CD14-positive monocyte (primary cell): ENCODE results near the gene METTL24. TPM values are rescaled to one million over a fixed set of nuclear protein-coding genes. Genes with fewer than 3 reads are reported as not detected.

Experiments used
- DNase-seq, 3 donors: peaks; one replicate each; pipeline ENCODE4 v3.0.0-alpha.2; 2011 to 2022
- H2AFZ ChIP-seq: 2 replicates; pipeline ENCODE4 v1.6.0; 2012; ENCODE audit warnings: mild to moderate bottlenecking, low read depth, low read length, inconsistent platforms; ENCODE audit not compliant: insufficient read depth, poor library complexity, severe bottlenecking
- H3K27ac ChIP-seq, 2 donors: 1 replicate in 1 of 2; 2 replicates in 1 of 2; pipeline ENCODE4 v1.5.1; 2012 to 2013; ENCODE audit warnings: low read length in 2 of 2, control low read depth in 1 of 2, inconsistent platforms in 1 of 2, low read depth in 1 of 2, mild to moderate bottlenecking in 1 of 2
- H3K27me3 ChIP-seq, 2 donors: one replicate each; pipeline versions ENCODE4 v1.6.0 to v1.6.1; 2011 to 2013; ENCODE audit warnings: low read length in 2 of 2; ENCODE audit not compliant: control insufficient read depth in 2 of 2, insufficient read depth in 2 of 2
- H3K36me3 ChIP-seq, 2 donors: replicated peaks in 1 of 2; 1 replicate in 1 of 2; 2 replicates in 1 of 2; pipeline versions ENCODE4 v1.5.1 to v1.6.1; 2012 to 2013; ENCODE audit warnings: low read length in 2 of 2, control low read depth in 1 of 2, inconsistent platforms in 1 of 2, mild to moderate bottlenecking in 1 of 2; ENCODE audit not compliant: insufficient read depth in 2 of 2, control insufficient read depth in 1 of 2
- H3K4me1 ChIP-seq, 2 donors: 1 replicate in 1 of 2; 2 replicates in 1 of 2; pipeline versions ENCODE4 v1.5.1 to v1.6.1; 2012 to 2013; ENCODE audit warnings: low read length in 2 of 2, control low read depth in 1 of 2, inconsistent platforms in 1 of 2, mild to moderate bottlenecking in 1 of 2, moderate library complexity in 1 of 2; ENCODE audit not compliant: insufficient read depth in 2 of 2, control insufficient read depth in 1 of 2
- H3K4me2 ChIP-seq: replicated peaks from 2 replicates; pipeline ENCODE3; 2012; ENCODE audit warnings: low read length, moderate library complexity, mild to moderate bottlenecking; ENCODE audit not compliant: poor library complexity, severe bottlenecking; ENCODE audit errors: extremely low read depth
- H3K4me3 ChIP-seq, 3 experiments: fragments of 200-600 bp in 1 of 3; sonication (generic) in 1 of 3; replicated peaks in 1 of 3; 1 replicate in 2 of 3; 2 replicates in 1 of 3; pipeline ENCODE4 v1.5.1; 2011 to 2013; ENCODE audit warnings: low read length in 3 of 3, mild to moderate bottlenecking in 3 of 3, control low read depth in 2 of 3, low read depth in 2 of 3, inconsistent platforms in 1 of 3, moderate library complexity in 1 of 3
- H3K79me2 ChIP-seq: 2 replicates; pipeline ENCODE4 v1.6.0; 2012; ENCODE audit warnings: mild to moderate bottlenecking, control low read depth, inconsistent platforms, low read length, moderate library complexity; ENCODE audit not compliant: insufficient read depth
- H3K9ac ChIP-seq: 2 replicates; pipeline ENCODE4 v1.6.0; 2017; ENCODE audit warnings: low read length, mild to moderate bottlenecking; ENCODE audit not compliant: insufficient read depth, poor library complexity, severe bottlenecking
- H3K9me3 ChIP-seq, 2 donors: replicated peaks in 1 of 2; 1 replicate in 1 of 2; 2 replicates in 1 of 2; pipeline versions ENCODE4 v1.5.1 to v1.6.1; 2012 to 2013; ENCODE audit warnings: low read length in 2 of 2, control low read depth in 1 of 2; ENCODE audit not compliant: control insufficient read depth in 1 of 2, insufficient read depth in 1 of 2
- H4K20me1 ChIP-seq: 2 replicates; pipeline ENCODE4 v1.6.0; 2012; ENCODE audit warnings: mild to moderate bottlenecking, low read length, control low read depth, moderate library complexity; ENCODE audit not compliant: insufficient read depth
- H3K27ac Mint-ChIP-seq, 7 donors: one replicate each; pipeline ENCODE4 v1.8.0; 2020; ENCODE audit warnings: mild to moderate bottlenecking in 7 of 7, mixed read lengths in 7 of 7, moderate library complexity in 6 of 7, inconsistent platforms in 2 of 7
- H3K27me3 Mint-ChIP-seq, 3 donors: one replicate each; pipeline ENCODE4 v1.8.0; 2021 to 2022; ENCODE audit warnings: low read depth in 3 of 3, mild to moderate bottlenecking in 3 of 3, mixed read lengths in 3 of 3, moderate library complexity in 3 of 3, inconsistent platforms in 1 of 3
- H3K36me3 Mint-ChIP-seq, 2 donors: one replicate each; pipeline ENCODE4 v1.8.0; 2020; ENCODE audit warnings: mixed read lengths in 2 of 2, inconsistent platforms in 1 of 2, mild to moderate bottlenecking in 1 of 2
- H3K4me1 Mint-ChIP-seq: one replicate; pipeline ENCODE4 v1.8.0; 2020; ENCODE audit warnings: mild to moderate bottlenecking, mixed read lengths
- H3K4me3 Mint-ChIP-seq, 2 donors: one replicate each; pipeline ENCODE4 v1.8.0; 2020; ENCODE audit warnings: mild to moderate bottlenecking in 2 of 2, mixed read lengths in 2 of 2, moderate library complexity in 1 of 2
- H3K9me3 Mint-ChIP-seq, 7 donors: one replicate each; pipeline ENCODE4 v1.8.0; 2020 to 2022; ENCODE audit warnings: mixed read lengths in 7 of 7, mild to moderate bottlenecking in 6 of 7, moderate library complexity in 6 of 7, inconsistent platforms in 2 of 7
- CTCF ChIP-seq: fragments of 200-600 bp; IDR thresholded peaks from one replicate; pipeline ENCODE4 v1.8.0; 2022; ENCODE audit warnings: antibody characterized with exemption, mild to moderate bottlenecking
- WGBS: methylation state at CpG from one replicate; pipeline ENCODE4 v1.1.5; 2013; ENCODE audit warnings: missing lambda C conversion rate; ENCODE audit not compliant: insufficient coverage; 5-methylcytosine and 5-hydroxymethylcytosine counted together
- intact Hi-C, 2 donors: fragments of 100-400 bp; cut with micrococcal nuclease; formaldehyde crosslinking; loops; one replicate each; pipeline versions ENCODE4 v1.15.0 to v1.15.1; 2023
- polyA plus RNA-seq, 3 donors: library from polyadenylated mRNA; depleted of rRNA in 1 of 3; unstranded in 2 of 3; stranded (reverse) in 1 of 3; fragments of 300-500 nt in 2 of 3; fragments of >200 nt in 1 of 3; fragmentation: Illumina TruSeq in 2 of 3; gene quantifications; 1 replicate in 2 of 3; 2 replicates in 1 of 3; pipeline ENCODE4 v1.2.3, GENCODE V29; 2012 to 2021

Gene METTL24
- polyA plus RNA-seq, 3 donors = not detected

GRCh38 chr6:110250058-110250457 lies 108.1 kb downstream of the METTL24 start:
- peaks cover 0 to 2% (median 0%) of the 10 kb centered on the region in 3 donors for H3K27me3 Mint-ChIP-seq
- H3K9me3 Mint-ChIP-seq = peaks cover 0 to 3% (median 0%) of the 10 kb centered on the region in 7 donors

GRCh38 chr6:110246900-110247546 lies 111.1 kb downstream of the METTL24 start:
- no peak for TF ChIP-seq CTCF
- Histone ChIP-seq H3K9ac (no peak overlapping the region), H3K4me3 (no peak overlapping the region), H4K20me1 (no peaks in the 10 kb centered on the region), H3K79me2 (no peaks in the 10 kb centered on the region), H3K36me3 (no peaks in the 10 kb centered on the region), H3K27me3 (no peaks in the 10 kb centered on the region), H3K4me1 (no peaks in the 10 kb centered on the region), H3K27ac (no peak overlapping the region), H3K4me2 (no peak overlapping the region), H2AFZ (no peak overlapping the region), H3K9me3 (no peaks in the 10 kb centered on the region)
- Mint-ChIP-seq H3K36me3 (peaks cover 0 to 5% of the 10 kb centered on the region in 2 donors), H3K4me1 (no peaks in the 10 kb centered on the region), H3K27me3 (peaks cover 0 to 2% (median 0%) of the 10 kb centered on the region in 3 donors), H3K27ac (no peak overlapping the region), H3K4me3 (no peak overlapping the region), H3K9me3 (peaks cover 0 to 5% (median 1%) of the 10 kb centered on the region in 7 donors)
- intact Hi-C loops = no loop called here
- no CpG with 5 or more reads among the region's 3 CpGs for WGBS
- no peak for DNase-seq

More at GRCh38 chr6:110250058-110250457, 108.1 kb downstream of the METTL24 start:
- no peak overlapping the region for H3K9ac ChIP-seq
- intact Hi-C loops = no loop called here
- no peaks in the 10 kb centered on the region for H3K9me3 ChIP-seq
- no peak overlapping the region for H3K27ac ChIP-seq
- no peak overlapping the region for H3K4me3 Mint-ChIP-seq
- no peak overlapping the region for H3K27ac Mint-ChIP-seq
- H3K4me1 ChIP-seq = no peaks in the 10 kb centered on the region
- no peaks in the 10 kb centered on the region for H3K36me3 Mint-ChIP-seq
- H3K27me3 ChIP-seq = no peaks in the 10 kb centered on the region
- no peaks in the 10 kb centered on the region for H3K4me1 Mint-ChIP-seq
- no peak for DNase-seq
- no peaks in the 10 kb centered on the region for H3K36me3 ChIP-seq
- H4K20me1 ChIP-seq = no peaks in the 10 kb centered on the region
- no peak overlapping the region for H3K4me2 ChIP-seq
- no CpG with 5 or more reads among the region's 4 CpGs for WGBS
- TF ChIP-seq CTCF = no peak
- no peak overlapping the region for H2AFZ ChIP-seq
- H3K4me3 ChIP-seq = no peak overlapping the region
- no peaks in the 10 kb centered on the region for H3K79me2 ChIP-seq
